ENCODE measurements around the gene TPD52L1. TPM values are rescaled to one million over a fixed set of nuclear protein-coding genes. Genes with fewer than 3 reads are reported as not detected.
A peak's percentile ranks its signal among the peaks of the same experiment; 100 is the strongest.

The TPD52L1 gene
- total RNA-seq, 3 donors from 2014 or later (not counting 1 experiment from before 2014, with no cell fraction given): 1.2 TPM; not detected in 1

GRCh38 chr6:125251516-125252220, 98.1 kb downstream of the TPD52L1 start:
- peaks cover 4 to 7% of the 10 kb centered on the region in 2 donors for H3K27me3 Mint-ChIP-seq (ENCODE audit: low read depth in 2 of 2)
- peak overlapping the region; percentile 60 to 73 for H3K27ac Mint-ChIP-seq
- DNase-seq (no peak), ATAC-seq (no peak)
- H3K4me1 Mint-ChIP-seq: peaks cover 4 to 7% of the 10 kb centered on the region in 2 donors
- Histone ChIP-seq H3K4me1 (ENCODE audit: control insufficient read depth, insufficient read depth, low read length) (no peaks in the 10 kb centered on the region), H3K36me3 (ENCODE audit: control insufficient read depth, insufficient read depth, low read length) (no peaks in the 10 kb centered on the region), H3K9me3 (ENCODE audit: control insufficient read depth, insufficient read depth, low read length) (no peaks in the 10 kb centered on the region), H3K27ac (ENCODE audit: low read length) (no peak overlapping the region), H3K27me3 (ENCODE audit: control insufficient read depth, insufficient read depth, low read length) (peaks cover 3% of the 10 kb centered on the region), H3K4me3 (ENCODE audit: low read length) (no peak overlapping the region)
- peak overlapping the region; percentile 53 for H3K4me3 Mint-ChIP-seq
- H3K9me3 Mint-ChIP-seq: no peaks in the 10 kb centered on the region
- WGBS (ENCODE audit: insufficient coverage): 79% methylated on average over 6 of the region's 6 CpGs
- intact Hi-C loops (cut with micrococcal nuclease): no loop called here
- no peaks in the 10 kb centered on the region for H3K36me3 Mint-ChIP-seq
- no peak for TF ChIP-seq CTCF (IDR thresholded peaks at IDR 0.05)

GRCh38 chr6:125252891-125253290, 99.3 kb downstream of the TPD52L1 start:
- TF ChIP-seq CTCF (IDR thresholded peaks at IDR 0.05): no peak
- no peak overlapping the region for H3K27ac Mint-ChIP-seq

GRCh38 chr6:125253881-125254280, 100.3 kb downstream of the TPD52L1 start:
- H3K36me3 Mint-ChIP-seq: no peaks in the 10 kb centered on the region
- H3K27ac Mint-ChIP-seq: no peak overlapping the region
- no peak overlapping the region for H3K4me3 ChIP-seq (ENCODE audit: low read length)
- no peaks in the 10 kb centered on the region for H3K36me3 ChIP-seq (ENCODE audit: control insufficient read depth, insufficient read depth, low read length)
- no peaks in the 10 kb centered on the region for H3K4me1 ChIP-seq (ENCODE audit: control insufficient read depth, insufficient read depth, low read length)
- 96% methylated on average over 2 of the region's 2 CpGs for WGBS (ENCODE audit: insufficient coverage)
- H3K27ac ChIP-seq (ENCODE audit: low read length): no peak overlapping the region
- no peak for TF ChIP-seq CTCF (IDR thresholded peaks at IDR 0.05)
- DNase-seq (no peak), ATAC-seq (no peak)
- H3K27me3 Mint-ChIP-seq (ENCODE audit: low read depth in 2 of 2): no peaks in the 10 kb centered on the region
- H3K27me3 ChIP-seq (ENCODE audit: control insufficient read depth, insufficient read depth, low read length): no peaks in the 10 kb centered on the region
- no peaks in the 10 kb centered on the region for H3K9me3 ChIP-seq (ENCODE audit: control insufficient read depth, insufficient read depth, low read length)
- peaks cover 4 to 7% of the 10 kb centered on the region in 2 donors for H3K4me1 Mint-ChIP-seq
- H3K9me3 Mint-ChIP-seq: no peaks in the 10 kb centered on the region
- intact Hi-C loops (cut with micrococcal nuclease): no loop called here
- no peak overlapping the region for H3K4me3 Mint-ChIP-seq

More at GRCh38 chr6:125252891-125253290, 99.3 kb downstream of the TPD52L1 start:
- ATAC-seq: no peak
- H3K36me3 ChIP-seq (ENCODE audit: control insufficient read depth, insufficient read depth, low read length): no peaks in the 10 kb centered on the region
- H3K27me3 Mint-ChIP-seq (ENCODE audit: low read depth in 2 of 2): peaks cover 1 to 3% of the 10 kb centered on the region in 2 donors
- H3K4me1 ChIP-seq (ENCODE audit: control insufficient read depth, insufficient read depth, low read length): no peaks in the 10 kb centered on the region
- no peak for DNase-seq
- H3K9me3 ChIP-seq (ENCODE audit: control insufficient read depth, insufficient read depth, low read length): no peaks in the 10 kb centered on the region
- 100% methylated on average over 1 of the region's 1 CpG for WGBS (ENCODE audit: insufficient coverage)
- H3K4me1 Mint-ChIP-seq: peaks cover 4 to 7% of the 10 kb centered on the region in 2 donors
- H3K36me3 Mint-ChIP-seq: no peaks in the 10 kb centered on the region
- no peaks in the 10 kb centered on the region for H3K27me3 ChIP-seq (ENCODE audit: control insufficient read depth, insufficient read depth, low read length)
- no peak overlapping the region for H3K4me3 Mint-ChIP-seq
- H3K4me3 ChIP-seq (ENCODE audit: low read length): no peak overlapping the region
- intact Hi-C loops (cut with micrococcal nuclease): no loop called here
- no peaks in the 10 kb centered on the region for H3K9me3 Mint-ChIP-seq
- H3K27ac ChIP-seq (ENCODE audit: low read length): no peak overlapping the region

GRCh38 chr6:125254321-125254720, 100.7 kb downstream of the TPD52L1 start:
- H3K4me1 ChIP-seq (ENCODE audit: control insufficient read depth, insufficient read depth, low read length): no peaks in the 10 kb centered on the region
- intact Hi-C loops (cut with micrococcal nuclease): no loop called here
- Mint-ChIP-seq H3K27me3 (ENCODE audit: low read depth in 2 of 2) (no peaks in the 10 kb centered on the region), H3K36me3 (no peaks in the 10 kb centered on the region), H3K4me1 (peaks cover 4 to 7% of the 10 kb centered on the region in 2 donors), H3K27ac (no peak overlapping the region), H3K4me3 (no peak overlapping the region), H3K9me3 (no peaks in the 10 kb centered on the region)
- DNase-seq: no peak
- no peak overlapping the region for H3K27ac ChIP-seq (ENCODE audit: low read length)
- no peaks in the 10 kb centered on the region for H3K9me3 ChIP-seq (ENCODE audit: control insufficient read depth, insufficient read depth, low read length)
- H3K36me3 ChIP-seq (ENCODE audit: control insufficient read depth, insufficient read depth, low read length): no peaks in the 10 kb centered on the region
- WGBS (ENCODE audit: insufficient coverage): no CpG with 5 or more reads among the region's 3 CpGs
- H3K27me3 ChIP-seq (ENCODE audit: control insufficient read depth, insufficient read depth, low read length): no peaks in the 10 kb centered on the region
- H3K4me3 ChIP-seq (ENCODE audit: low read length): no peak overlapping the region
- no peak for ATAC-seq
- TF ChIP-seq CTCF (IDR thresholded peaks at IDR 0.05): no peak

Measured in natural killer cell (primary cell).